Fibroblast of skin of abdomen (primary cell): ENCODE results near the gene AHCY.
A peak's percentile ranks its signal among the peaks of the same experiment; 100 is the strongest.
"Not testable (repeated sequence)": the region's sequence is repeated elsewhere in the genome, so short reads cannot be mapped to it uniquely, and the experiment has no call there.

Experiments used
- DNase-seq: peaks from one replicate; pipeline ENCODE4 v3.0.0-alpha.2; 2013

Gene AHCY

GRCh38 chr20:34322267-34323105 is 19.3 kb upstream of the AHCY start:
- no peak for DNase-seq

GRCh38 chr20:34320861-34321260 is 17.7 kb upstream of the AHCY start:
- no peak for DNase-seq

- no peak for DNase-seq
Observed at GRCh38 chr20:34318609-34319443, 15.7 kb upstream of the AHCY start.

- DNase-seq = peak; percentile 18
Observed at GRCh38 chr20:34316196-34316814, 13.2 kb upstream of the AHCY start.

- DNase-seq = no peak
Observed at GRCh38 chr20:34315236-34315635, 12.1 kb upstream of the AHCY start.

- DNase-seq = peak; percentile 84
Observed at GRCh38 chr20:34312544-34313217, 9.5 kb upstream of the AHCY start.

- no peak for DNase-seq
Observed at GRCh38 chr20:34312024-34312460, 8.9 kb upstream of the AHCY start.

GRCh38 chr20:34311118-34312023 is 8.2 kb upstream of the AHCY start:
- DNase-seq = no peak

GRCh38 chr20:34310481-34311117 is 7.4 kb upstream of the AHCY start:
- DNase-seq = no peak

- DNase-seq = no peak
Observed at GRCh38 chr20:34309691-34310090, 6.5 kb upstream of the AHCY start.

- no peak for DNase-seq
Observed at GRCh38 chr20:34305333-34306230, 2.4 kb upstream of the AHCY start.

- peak; percentile 41 for DNase-seq
Observed at GRCh38 chr20:34302312-34302722, 838 bp downstream of the AHCY start.

- no peak for DNase-seq
Observed at GRCh38 chr20:34301587-34302311, 1.4 kb downstream of the AHCY start.

GRCh38 chr20:34300809-34301586 is 2.2 kb downstream of the AHCY start:
- DNase-seq = no peak

GRCh38 chr20:34300256-34300806 is 2.8 kb downstream of the AHCY start:
- no peak for DNase-seq

GRCh38 chr20:34299556-34300255 is 3.4 kb downstream of the AHCY start:
- DNase-seq = no peak

GRCh38 chr20:34298294-34298784 is 4.8 kb downstream of the AHCY start:
- DNase-seq = not testable (repeated sequence)
